ENCODE results near the gene TNRC6C.

DNA sequence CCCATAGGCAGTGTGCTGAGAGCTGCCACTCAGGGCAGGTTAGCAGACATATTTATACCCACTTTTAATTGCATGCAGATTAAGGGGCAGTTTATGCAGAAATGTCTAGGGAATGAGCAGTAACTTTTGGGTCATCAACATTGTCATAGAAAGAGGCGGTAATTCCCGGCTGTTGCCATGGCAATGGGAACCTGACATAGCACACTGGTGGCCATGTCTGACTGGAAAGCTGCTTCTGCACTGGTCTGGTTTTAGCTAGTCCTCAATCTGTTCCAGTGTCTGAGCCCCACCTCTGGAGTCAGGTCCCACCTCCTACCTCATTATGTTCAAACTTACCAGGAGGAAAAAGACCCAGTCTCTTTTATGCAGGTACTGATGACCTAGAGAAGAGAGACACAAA lies 31.5 kb upstream of the TNRC6C start:
- TF ChIP-seq, protein P1, sequence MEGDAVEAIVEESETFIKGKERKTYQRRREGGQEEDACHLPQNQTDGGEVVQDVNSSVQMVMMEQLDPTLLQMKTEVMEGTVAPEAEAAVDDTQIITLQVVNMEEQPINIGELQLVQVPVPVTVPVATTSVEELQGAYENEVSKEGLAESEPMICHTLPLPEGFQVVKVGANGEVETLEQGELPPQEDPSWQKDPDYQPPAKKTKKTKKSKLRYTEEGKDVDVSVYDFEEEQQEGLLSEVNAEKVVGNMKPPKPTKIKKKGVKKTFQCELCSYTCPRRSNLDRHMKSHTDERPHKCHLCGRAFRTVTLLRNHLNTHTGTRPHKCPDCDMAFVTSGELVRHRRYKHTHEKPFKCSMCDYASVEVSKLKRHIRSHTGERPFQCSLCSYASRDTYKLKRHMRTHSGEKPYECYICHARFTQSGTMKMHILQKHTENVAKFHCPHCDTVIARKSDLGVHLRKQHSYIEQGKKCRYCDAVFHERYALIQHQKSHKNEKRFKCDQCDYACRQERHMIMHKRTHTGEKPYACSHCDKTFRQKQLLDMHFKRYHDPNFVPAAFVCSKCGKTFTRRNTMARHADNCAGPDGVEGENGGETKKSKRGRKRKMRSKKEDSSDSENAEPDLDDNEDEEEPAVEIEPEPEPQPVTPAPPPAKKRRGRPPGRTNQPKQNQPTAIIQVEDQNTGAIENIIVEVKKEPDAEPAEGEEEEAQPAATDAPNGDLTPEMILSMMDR (IDR thresholded peaks at IDR 0.05 in 4 of 5, conservative IDR thresholded peaks at IDR 0.05 in 1 of 5) = no peak
- no peak for TF ChIP-seq POLR2A (IDR thresholded peaks at IDR 0.05)
